ENCODE results near the gene CGGBP1.
A peak's percentile ranks its signal among the peaks of the same experiment; 100 is the strongest.

The CGGBP1 gene

DNA sequence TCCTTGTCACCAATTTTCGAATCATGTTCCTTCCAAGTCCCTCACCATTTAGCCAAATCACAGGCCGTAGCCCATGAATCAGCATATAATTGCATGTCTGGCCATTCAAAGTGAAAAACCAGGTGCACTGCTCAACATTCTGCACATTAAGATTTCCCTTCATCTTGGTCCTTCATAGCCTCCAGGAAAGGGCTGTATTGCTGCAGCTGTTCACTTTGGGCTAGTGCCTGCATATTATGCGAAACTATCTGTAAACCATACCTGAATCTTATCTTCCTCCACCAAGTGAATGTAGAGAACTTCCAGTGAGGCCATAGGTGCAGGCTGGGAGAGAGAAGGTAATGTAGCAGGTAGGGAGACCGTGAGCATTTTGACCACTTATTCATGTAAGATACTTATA, 18.3 kb downstream of the CGGBP1 start:
- TF ChIP-seq, protein P1, sequence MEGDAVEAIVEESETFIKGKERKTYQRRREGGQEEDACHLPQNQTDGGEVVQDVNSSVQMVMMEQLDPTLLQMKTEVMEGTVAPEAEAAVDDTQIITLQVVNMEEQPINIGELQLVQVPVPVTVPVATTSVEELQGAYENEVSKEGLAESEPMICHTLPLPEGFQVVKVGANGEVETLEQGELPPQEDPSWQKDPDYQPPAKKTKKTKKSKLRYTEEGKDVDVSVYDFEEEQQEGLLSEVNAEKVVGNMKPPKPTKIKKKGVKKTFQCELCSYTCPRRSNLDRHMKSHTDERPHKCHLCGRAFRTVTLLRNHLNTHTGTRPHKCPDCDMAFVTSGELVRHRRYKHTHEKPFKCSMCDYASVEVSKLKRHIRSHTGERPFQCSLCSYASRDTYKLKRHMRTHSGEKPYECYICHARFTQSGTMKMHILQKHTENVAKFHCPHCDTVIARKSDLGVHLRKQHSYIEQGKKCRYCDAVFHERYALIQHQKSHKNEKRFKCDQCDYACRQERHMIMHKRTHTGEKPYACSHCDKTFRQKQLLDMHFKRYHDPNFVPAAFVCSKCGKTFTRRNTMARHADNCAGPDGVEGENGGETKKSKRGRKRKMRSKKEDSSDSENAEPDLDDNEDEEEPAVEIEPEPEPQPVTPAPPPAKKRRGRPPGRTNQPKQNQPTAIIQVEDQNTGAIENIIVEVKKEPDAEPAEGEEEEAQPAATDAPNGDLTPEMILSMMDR (IDR thresholded peaks at IDR 0.05; ENCODE audit: low read depth, low read length) = no peak
- no peak overlapping the region for H3K4me3 ChIP-seq (ENCODE audit: low read depth, low read length)
- in situ Hi-C loops (cut with HindIII; ENCODE audit: low sequenced_read_pairs) = no loop called here
- DNase-seq (ENCODE audit: low read depth, low spot score) = no peak

DNA sequence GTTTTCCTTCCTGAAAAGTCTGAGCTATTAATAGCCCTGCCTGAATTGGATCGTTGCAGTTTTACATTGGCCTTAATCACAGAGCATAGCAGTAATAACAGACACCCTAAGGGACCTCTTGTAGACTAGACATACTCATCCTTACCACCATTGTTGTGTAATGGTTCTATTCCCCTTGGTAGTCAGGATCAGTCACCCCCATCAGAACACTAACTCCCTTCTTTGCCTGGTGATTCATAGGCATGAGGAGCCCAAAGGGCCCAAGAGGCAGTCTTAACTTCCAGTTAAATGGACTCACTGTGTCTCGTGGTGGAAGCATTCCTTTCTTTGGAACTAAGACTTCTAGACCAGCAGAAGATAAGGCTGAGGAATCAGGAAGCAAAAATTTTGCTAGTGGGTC, 20.2 kb downstream of the CGGBP1 start:
- in situ Hi-C loops (cut with HindIII; ENCODE audit: low sequenced_read_pairs) = no loop called here
- H3K4me3 ChIP-seq (ENCODE audit: low read depth, low read length) = no peak overlapping the region
- TF ChIP-seq, protein P1 (IDR thresholded peaks at IDR 0.05; ENCODE audit: low read depth, low read length) = no peak
- DNase-seq (ENCODE audit: low read depth, low spot score) = peak; percentile 26

DNA sequence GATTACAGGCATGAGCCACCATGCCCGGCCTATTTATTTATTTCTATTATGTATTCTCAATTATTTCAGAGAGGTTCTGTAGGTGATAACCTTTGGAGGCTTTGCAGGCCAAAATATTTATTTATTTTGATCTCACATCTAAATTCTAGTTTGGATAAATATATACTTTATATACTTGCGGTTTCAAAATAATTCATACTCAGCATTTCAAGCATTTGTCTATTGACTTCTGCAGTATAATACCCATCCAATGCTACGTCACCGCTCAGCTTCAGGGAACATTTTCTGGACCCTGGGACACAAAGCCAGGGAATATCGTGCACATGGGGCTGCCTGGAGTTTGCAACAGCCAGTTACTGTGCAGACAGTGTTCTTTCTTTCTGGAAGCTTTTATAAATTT, 22.6 kb downstream of the CGGBP1 start:
- H3K4me3 ChIP-seq (ENCODE audit: low read depth, low read length) = no peak overlapping the region
- TF ChIP-seq, protein P1 (IDR thresholded peaks at IDR 0.05; ENCODE audit: low read depth, low read length) = no peak
- in situ Hi-C loops (cut with HindIII; ENCODE audit: low sequenced_read_pairs) = no loop called here
- DNase-seq (ENCODE audit: low read depth, low spot score) = no peak

DNA sequence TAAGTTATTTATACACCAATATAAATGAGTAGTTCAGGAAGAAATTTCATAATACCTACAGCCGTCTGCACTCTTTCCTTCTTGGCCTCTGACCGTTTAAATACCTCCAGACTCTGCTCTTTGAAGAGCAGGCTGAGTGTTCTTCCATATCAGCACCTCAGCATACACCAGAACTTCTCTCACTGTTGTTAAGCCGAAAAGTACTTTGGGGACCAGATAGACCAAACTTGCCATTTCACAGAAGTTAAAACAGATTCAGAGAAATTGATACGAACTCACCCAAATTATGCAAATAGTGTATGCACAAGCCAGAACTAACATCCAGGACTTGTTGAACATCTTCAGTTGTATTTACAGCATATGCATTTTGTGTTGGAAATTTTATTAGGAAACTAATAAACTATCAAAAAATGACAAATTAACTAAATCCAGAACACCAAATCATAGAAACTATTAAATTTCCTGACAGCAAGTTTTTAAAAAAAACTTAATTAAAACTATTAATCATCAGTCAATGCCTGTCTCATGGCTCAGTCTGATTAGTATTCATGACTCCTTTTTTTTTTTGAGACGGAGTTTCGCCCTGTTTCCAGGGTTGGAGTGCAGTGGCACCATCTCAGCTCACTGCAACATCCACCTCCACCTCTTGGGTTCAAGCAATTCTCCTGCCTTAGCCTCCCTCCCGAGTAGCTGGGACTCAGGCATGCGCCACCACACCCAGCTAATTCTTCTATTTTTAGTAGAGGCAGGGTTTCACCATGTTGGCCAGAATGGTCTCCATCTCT, 24.1 kb downstream of the CGGBP1 start:
- TF ChIP-seq, protein P1 (IDR thresholded peaks at IDR 0.05; ENCODE audit: low read depth, low read length) = no peak
- no peak for DNase-seq (ENCODE audit: low read depth, low spot score)
- H3K4me3 ChIP-seq (ENCODE audit: low read depth, low read length) = no peak overlapping the region
- in situ Hi-C loops (cut with HindIII; ENCODE audit: low sequenced_read_pairs) = no loop called here

DNA sequence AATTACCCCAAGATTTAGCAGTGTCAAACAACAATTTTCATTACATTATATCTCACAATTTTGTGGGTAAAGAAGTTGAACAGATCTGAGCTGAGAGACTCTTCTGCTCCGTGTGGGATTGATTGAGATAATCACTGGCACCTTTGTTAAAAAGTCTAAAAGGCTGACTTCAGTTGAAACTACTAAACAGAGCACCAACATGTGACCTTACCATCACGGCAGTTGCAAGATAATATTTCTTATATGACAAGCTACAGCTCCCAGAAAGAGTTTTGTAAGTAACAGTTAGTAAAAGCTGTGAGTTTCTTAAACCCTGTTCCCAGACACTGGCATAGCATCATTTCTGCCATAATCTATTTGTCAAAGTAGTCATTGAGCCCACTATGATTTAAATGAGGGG, 25.0 kb downstream of the CGGBP1 start:
- in situ Hi-C loops (cut with HindIII; ENCODE audit: low sequenced_read_pairs) = no loop called here
- H3K4me3 ChIP-seq (ENCODE audit: low read depth, low read length) = no peak overlapping the region
- no peak for DNase-seq (ENCODE audit: low read depth, low spot score)
- TF ChIP-seq, protein P1 (IDR thresholded peaks at IDR 0.05; ENCODE audit: low read depth, low read length) = no peak

DNA sequence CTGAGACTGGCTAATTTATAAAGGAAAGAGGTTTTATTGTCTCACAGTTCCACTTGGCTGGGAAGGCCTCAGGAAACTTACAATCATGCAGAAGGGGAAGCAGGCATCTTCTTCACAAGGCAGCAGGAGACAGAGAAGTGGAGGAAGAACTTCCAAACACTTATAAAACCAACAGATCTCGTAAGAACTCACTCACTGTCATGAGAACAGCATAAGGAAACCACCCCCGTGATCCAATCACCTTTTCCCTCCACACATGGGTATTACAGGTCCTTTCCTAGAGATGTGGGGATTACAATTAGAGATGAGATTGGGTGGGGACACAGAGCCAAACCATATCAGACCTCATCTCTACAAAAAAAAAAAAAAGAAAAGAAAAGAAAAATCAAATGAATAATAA, 25.7 kb downstream of the CGGBP1 start:
- no peak for DNase-seq (ENCODE audit: low read depth, low spot score)
- no peak overlapping the region for H3K4me3 ChIP-seq (ENCODE audit: low read depth, low read length)
- TF ChIP-seq, protein P1 (IDR thresholded peaks at IDR 0.05; ENCODE audit: low read depth, low read length) = no peak
- in situ Hi-C loops (cut with HindIII; ENCODE audit: low sequenced_read_pairs) = no loop called here

Measured in astrocyte of the spinal cord (primary cell).